Right renal cortex interstitium (tissue), 3 donors: ENCODE measurements around the gene NOL11. TPM values are rescaled to one million over a fixed set of nuclear protein-coding genes. Genes with fewer than 3 reads are reported as not detected.
"Not testable (repeated sequence)": the region's sequence is repeated elsewhere in the genome, so short reads cannot be mapped to it uniquely, and the experiment has no call there.

Experiments
- DNase-seq, 3 donors: peaks; one replicate each; pipeline ENCODE4 v3.0.0-alpha.2; 2013; ENCODE audit warnings: low read depth in 3 of 3, low spot score in 2 of 3
- polyA plus RNA-seq, 3 donors: library from polyadenylated mRNA; unstranded; fragments of 120-200 nt; gene quantifications; one replicate each; pipeline ENCODE4 v1.2.1, GENCODE V29; 2013; ENCODE audit not compliant: insufficient read length in 3 of 3

NOL11 gene
- 100 to 1,000 TPM in 2 of 3 donors, 10 to 100 TPM in 1; 97.2 to 107 (median 102) TPM for polyA plus RNA-seq

GRCh38 chr17:67717624-67718324 lies at the start of gene NOL11:
Gene NOL11 (plus strand): TSS chr17:67717936. CDS start chr17:67717948, 12 bp downstream.
- peak; percentile 96 to 99 (median 97) for DNase-seq

DNA sequence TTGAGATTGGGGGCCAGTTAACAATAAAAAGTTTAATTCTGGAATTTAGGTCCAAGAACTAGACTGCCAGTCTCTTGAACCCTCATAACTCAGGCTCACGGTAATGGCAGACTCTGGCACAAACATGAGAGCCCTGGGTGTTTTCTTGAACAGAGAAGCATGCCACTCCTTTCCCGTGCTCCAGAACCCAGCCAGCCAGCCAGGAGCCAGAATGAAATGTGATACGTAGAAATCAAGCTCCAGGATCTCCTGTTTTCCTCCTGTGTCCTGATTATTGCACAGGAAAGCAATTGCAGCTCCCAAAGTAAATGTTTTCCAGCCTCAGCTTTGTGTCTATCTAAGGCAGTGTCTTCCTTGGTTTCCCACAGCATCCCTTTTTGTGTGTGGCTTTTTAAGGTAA lies 46.2 kb upstream of the NOL11 start:
- no peak for DNase-seq

DNA sequence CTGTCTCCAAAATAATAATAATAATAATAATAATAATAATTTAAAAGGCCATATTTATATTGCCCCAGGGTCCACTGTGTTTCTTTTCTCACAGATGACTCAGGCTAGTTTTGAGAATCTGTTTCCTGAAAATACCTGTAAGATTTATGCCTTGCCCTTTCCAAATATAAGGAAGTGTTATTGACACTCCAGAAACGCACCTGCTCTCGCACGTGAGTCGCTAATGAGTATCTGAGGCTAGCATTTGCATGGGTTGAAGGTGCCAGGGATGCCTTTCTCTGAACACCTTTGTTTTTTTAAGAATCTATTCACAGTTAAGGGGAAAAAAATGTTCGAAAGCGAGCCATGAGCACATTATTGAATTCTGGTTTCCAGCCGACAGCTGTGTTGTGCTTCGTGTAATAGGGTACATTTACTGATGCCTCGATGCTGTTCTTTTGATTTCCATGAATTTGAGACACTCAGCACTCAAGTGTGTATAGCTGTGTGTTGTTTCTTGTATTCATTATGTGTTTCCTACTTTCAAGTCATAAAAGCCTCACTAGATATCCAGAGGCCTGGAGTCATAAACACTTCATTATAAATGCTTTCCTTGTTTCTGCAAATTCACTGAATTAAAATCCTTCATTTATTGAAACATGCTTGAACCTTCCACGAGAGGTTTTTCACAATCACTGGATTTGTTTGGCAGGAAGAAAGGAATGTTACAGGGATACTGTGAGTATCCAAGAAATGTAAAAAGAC lies 45.0 kb upstream of the NOL11 start:
- DNase-seq: no peak

DNA sequence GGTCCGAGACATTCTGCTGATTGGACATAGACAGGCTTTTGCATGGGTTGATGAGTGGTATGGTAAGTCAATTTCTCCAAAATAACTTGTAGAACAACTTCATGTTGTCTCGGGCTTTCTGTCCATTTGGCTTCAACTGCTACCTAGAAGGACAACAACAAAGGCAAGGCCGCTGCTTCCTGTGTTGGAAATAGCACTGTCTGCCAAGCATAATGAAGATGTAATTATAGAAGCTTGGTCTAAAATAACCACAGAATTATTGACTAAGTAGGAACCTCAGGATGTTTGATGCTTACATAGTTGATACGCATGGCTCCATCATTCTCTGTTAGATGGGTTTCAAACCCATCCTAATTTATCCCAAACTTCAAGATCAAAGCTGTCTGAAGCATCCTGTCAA lies 42.3 kb upstream of the NOL11 start:
- no peak for DNase-seq

DNA sequence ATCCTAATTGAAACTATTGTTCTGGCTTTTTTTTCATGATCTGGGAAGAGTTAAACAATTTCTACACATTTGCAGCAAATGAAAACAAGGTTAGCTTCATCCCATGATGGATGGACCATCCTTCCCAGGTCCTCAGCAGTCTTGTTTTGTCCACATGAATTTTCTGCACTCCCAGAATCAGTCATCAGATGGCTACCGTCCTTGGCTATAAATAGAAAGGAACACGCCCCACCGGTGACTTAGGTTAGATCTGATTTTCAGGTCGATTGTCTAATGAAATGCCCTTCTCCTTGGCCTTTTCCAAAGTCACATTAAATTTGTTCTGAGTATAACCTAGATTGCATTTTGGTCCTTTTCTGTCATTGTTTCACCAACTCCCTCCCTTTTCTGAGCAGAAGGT lies 41.4 kb upstream of the NOL11 start:
- DNase-seq: no peak

- DNase-seq: no peak
These were observed 39.3 kb upstream of the NOL11 start for GRCh38 chr17:67678414-67678813.

DNA sequence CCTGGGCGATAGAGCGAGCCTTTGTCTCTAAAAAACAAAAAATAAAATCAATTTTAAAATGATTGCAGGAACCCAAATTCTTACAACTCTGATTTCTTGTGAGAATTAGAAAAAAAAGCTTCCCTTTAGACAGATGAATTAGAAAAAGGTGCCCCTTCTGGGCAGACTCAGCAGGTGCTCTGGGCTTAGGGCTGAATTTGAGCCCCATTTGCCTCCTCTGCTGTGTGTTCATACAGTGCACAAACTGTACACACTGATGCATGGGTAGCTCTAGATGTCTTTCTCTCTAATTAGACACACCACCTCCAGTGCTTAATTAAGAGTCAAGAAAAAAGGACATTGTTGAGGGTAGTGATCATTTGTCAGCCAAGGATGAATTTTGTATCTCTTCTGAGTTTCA lies 38.5 kb upstream of the NOL11 start:
- DNase-seq: no peak

DNA sequence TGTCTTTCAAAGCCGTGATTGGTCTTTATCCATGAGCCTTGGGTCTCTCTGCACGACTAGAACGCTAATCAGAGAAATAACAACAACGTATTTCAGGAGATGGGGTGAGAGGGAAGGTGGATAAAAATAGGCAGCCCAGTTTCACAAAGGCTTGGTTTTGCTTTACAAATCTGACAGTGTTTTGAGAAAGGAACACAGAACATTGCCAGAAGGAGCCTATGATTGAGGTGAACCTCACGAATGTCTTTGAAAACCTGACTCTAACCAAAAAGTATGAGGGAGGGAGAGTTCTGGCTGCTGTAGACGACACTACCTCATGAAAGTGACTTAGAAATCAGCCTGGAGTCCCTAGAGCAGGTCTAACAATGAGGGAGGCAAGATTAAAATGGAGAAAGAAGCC lies 38.0 kb upstream of the NOL11 start:
- no peak for DNase-seq

DNA sequence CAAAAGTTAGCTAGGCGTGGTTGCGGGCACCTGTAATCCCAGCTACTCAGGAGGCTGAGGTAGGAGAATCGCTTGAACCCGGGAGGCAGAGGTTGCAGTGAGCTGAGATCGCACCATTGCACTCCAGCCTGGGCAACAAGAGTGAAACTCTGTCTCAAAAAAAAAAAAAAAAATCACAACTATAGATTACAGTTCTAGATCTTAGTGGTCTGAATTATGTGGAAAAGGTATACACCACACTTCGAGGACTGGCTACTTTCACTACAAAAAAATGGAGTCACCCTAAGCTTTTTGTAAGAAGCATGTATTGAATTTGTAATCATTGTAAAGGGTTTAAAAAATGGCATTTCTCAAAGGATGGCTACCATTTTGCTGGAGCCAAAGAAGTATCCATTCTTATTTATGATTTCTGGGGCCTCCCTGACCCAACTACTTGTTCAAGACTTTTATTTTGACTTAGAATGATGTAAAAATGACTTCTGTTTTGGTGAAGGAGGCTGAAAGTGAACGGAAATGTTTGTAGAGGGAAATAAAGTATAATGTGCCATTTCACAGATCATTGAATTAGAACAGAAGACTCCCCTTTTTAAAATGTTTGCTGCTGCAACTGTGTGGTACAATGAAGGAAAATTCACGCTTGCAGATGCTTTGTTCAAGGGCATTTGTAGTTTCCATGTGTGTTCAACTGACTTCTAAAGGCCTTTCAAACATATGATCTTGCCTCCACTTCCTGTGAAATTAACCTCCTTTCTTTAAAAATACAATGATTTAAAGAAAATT lies 37.1 kb upstream of the NOL11 start:
- DNase-seq: no peak

DNA sequence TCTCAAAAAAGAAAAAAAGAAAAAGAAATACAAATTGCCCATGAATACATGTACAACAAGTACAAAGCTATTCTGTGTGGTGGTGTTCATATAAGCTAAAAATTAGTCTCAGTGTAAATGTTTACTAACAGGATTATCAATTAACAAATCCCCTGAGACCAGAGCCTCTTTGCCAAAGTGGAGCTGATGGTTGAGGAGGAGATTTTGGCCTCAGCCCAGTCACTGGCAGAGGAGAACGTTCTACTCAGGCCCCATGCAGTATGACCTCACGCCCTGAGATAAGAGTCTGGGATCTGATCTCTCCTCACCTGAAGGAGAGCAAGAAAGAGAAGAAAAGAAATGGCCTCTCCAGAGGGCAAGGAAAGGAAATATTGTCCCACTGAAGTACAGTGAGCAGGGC lies 35.5 kb upstream of the NOL11 start:
- DNase-seq: no peak

DNA sequence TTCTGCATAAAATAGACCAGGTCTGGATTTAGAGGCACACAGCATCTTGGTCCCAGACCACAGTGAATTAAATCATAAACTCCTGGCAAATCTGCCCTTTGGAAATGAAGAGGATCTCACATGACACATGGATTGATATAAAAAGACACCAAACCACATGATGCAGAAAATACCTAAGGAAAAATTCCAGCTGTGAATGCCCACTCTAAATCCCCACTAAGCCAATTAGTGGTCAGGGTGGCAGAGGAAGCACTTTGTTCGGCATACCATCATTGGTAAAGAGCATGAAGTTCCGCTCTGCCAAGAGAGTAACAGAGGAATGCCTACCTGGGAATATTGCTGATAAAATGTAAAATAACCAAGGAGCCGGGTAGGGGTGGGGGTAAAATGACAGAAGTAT lies 32.4 kb upstream of the NOL11 start:
- DNase-seq: no peak

GRCh38 chr17:67686241-67686640 lies 31.5 kb upstream of the NOL11 start:
- no peak for DNase-seq

- DNase-seq: no peak
These were observed 30.2 kb upstream of the NOL11 start for GRCh38 chr17:67687511-67687910.

DNA sequence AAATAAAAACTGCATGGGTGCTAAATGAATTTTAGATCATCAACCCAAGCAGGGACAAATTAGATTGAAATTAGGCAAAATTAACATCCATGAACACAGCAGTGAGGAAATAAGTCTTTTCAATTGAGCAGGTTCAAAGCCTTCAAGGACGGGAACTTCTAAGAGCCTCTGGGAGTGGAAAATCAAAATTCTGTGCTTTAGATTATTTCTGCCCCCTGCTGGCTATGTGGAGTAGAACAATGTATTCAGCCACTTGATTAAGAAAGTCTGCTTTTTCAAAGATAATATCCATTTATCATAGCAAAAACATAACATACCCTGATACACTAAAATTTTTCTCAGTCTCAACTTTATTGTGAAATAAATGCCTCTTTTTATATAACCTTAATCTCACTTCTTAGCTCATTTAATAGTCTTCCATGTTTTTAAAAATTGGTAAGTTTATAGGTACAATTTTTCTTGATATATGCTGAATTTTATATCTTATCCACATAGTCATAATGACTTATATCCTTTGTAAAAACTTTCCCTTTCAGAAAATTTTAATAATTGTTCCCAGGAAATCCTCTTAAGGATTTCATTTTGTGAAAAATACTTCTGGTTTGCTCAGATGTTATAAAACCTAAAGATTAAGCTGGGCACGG lies 28.1 kb upstream of the NOL11 start:
- peak; percentile 23 to 56 (median 36) for DNase-seq

GRCh38 chr17:67693811-67694210 lies 23.9 kb upstream of the NOL11 start:
- DNase-seq: no peak

- no peak for DNase-seq
These were observed 21.4 kb upstream of the NOL11 start for GRCh38 chr17:67696347-67696746.

DNA sequence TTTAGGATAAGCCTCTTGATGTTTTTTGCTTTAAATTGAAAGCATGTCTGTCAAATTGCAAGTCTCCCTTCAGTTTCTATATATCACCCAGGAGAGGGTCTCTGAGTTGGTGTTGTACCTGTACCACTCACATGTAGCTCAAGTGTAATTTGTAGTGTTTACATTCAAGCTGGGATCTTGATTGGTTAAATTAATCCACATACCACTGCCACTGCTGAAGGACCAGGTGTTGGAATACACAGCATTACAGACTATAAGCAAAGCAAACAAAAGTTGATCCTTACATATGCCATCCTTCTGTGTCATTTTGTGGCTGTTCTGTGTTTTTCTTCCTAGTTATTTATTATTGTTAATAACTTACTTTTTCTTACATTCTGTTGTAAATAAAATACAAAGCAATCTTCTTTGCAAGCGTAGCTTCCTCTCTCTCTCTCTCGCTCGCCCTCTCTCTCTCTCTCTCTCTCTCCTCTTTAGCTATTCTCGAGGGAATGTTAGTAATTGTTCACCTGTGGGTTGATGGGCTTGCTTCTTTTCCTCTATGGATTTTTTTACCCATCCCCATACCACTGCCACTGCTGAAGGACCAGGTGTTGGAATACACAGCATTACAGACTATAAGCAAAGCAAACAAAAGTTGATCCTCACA lies 20.8 kb upstream of the NOL11 start:
- DNase-seq: no peak

- DNase-seq: no peak
These were observed 17.6 kb upstream of the NOL11 start for GRCh38 chr17:67700037-67700724.

GRCh38 chr17:67700725-67701119 lies 17.0 kb upstream of the NOL11 start:
- DNase-seq: no peak

- not testable (repeated sequence) for DNase-seq
These were observed 14.9 kb upstream of the NOL11 start for GRCh38 chr17:67702861-67703260.
